GM21515 (cell line): ENCODE results near the gene DNPH1.

Experiments
- ATAC-seq: cut with Tn5 transposase; IDR thresholded peaks from one replicate; pipeline ENCODE4 v1.9.1; 2021; ENCODE audit not compliant: unreplicated experiment

The DNPH1 gene

DNA sequence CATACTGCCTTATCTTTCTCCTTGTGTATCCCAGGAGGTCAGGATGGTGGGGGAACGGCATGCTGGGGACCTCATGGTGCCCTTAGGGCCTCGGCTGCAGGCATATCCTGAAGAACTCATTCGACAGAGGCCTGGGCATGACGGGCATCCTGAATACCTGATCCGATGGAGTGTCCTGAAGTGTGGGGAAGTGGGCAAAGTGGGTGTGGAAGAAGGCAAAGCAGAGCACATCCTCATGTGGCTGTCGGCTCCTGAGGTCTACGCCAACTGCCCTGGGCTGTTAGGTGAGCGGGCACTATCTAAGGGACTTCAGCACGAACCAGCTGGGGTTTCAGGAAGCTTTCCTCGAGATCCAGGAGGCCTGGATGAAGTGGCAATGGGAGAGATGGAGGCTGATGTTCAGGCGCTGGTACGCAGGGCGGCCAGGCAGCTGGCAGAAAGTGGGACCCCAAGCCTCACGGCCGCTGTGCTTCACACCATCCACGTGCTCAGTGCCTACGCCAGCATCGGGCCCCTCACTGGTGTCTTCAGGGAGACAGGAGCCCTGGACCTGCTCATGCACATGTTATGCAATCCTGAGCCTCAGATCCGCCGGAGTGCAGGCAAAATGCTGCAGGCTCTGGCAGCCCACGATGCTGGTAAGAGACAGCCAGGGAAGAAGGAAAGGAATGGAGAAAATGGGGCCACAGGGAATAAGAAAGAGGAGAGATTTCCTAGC is 44.9 kb downstream of the DNPH1 start:
- no peak for ATAC-seq

- no peak for ATAC-seq
Measured at GRCh38 chr6:43183441-43183840, 45.8 kb downstream of the DNPH1 start.

DNA sequence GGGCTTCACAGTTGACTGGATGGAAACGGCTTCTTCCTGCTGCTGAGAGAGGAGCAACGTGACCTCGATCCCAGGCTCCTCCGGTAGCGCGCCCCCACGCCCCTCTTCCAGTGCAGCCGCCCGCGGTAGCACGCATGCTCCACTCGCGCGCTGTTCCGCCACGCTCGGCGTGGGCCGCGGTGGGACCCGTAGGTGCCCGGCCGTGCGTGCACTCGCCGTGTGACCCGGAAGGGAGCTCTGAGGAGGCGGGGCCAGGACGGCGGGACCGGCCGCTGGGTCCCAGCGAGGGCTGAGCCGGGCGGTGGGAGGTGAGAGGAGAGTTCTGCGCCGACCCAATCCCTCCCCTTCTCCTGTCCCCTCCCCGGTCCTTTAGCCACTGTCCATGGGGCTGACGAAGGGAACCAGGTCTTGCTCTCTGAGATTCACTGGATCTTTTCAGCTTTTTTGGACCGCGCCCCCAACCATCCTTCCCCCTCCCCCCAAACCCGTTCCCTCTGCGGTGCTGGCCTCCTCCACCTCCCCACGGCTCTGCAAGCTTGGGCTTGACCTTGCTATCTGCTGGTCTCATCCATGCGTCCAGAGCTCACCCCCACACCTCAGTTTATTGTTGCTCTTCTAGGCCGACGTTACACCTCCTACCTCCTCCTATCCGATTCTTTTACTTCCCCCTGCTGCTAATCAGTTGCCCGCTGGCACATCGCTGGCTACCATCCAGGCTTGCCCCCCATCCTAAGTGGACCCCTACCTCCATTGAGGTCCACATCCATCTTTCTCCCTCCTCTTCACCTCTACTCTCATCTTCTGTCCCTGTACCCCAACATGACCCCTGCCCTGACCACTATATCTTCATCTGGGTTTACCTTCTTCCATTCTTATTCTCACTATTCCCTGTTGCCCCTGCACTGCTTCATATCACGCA is 47.1 kb downstream of the DNPH1 start, which contains the start of gene CUL9:
TSS of gene CUL9 (plus strand) at position 255 of the 919 bp plus-strand sequence. CDS start 2,115 bp downstream, outside the sequence.
- ATAC-seq = peak; percentile 85

DNA sequence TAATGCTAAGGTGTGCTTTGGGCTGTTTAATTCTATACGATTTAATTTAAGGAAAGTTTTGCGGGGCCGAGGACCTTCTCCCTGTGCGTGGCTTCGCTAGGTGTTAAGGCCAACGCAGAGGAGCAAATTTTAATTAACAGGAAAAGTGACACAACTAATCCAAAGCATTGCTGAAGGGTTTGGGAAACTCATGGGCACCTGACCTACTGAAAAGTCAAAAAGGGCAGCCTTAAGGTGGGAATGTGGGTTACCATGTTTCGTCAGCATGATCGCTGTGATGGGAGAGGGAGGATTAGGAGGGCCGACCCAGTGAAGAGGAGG is 47.7 kb downstream of the DNPH1 start:
- ATAC-seq = peak; percentile 22

GRCh38 chr6:43180985-43181384 is 48.3 kb downstream of the DNPH1 start:
- ATAC-seq = no peak

DNA sequence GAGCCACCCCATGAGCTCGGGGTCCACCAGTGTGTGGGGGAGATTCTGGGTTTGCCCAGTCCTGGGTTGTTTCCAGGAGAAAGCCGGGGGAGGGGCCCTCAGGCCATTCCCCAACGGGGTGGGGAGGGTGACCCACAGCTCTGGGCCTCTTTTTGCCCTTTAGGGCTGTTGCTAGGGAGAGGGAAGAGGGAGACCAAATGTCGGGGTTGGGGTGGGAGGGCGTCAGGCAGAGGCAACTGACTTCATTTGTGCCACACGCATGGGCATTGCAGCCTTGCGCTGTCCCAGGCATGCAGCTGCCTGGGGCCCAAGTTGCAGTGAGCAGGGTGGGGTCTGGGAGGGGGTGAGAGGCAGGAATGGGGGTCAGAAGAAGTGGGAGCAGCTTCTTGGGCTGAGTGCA is 49.2 kb downstream of the DNPH1 start:
- ATAC-seq = no peak

DNA sequence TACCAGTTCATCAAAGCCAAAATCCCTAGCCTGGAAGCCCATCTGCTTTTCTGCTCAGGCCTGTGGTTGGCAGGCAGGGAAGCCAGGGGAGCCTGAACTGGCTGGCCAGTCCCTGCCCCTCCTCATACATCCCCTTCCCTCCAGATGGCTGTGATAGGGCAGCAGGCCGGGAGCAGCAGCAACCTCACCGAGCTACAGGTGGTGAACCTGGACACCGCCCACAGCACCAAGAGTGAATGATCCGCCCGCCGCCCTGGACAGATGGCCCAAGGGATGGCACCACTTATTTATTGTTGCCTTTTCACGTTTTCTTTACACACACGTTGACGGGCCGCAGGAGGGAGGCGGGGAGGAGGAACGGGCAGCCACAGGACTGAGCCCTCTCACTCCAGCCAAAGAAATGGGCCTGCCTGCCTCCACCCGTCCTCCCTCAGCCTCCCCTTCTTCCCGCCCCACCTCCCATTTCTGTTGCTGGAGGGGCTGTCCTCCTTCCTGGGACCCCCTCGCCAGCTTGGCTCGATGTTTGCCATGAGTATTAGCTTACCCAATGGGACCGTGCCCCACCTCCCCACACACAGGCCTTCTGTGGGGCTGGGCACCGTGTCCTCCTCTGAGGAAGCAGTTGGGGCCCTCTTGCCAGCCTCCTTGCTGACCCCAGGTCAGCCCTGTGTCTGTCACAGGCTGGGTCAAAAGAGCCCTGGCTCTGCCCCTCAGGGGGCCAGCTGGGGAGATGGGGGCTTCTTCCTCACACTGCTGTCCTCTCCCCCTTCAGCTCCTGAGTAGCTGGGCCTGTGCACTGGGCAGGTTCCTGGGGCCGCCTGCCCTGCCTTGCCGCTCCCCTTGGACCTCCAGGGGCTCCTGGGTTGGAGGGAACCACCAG is 50.1 kb downstream of the DNPH1 start:
- ATAC-seq = no peak

- no peak for ATAC-seq
Measured at GRCh38 chr6:43178150-43178549, 51.1 kb downstream of the DNPH1 start.

GRCh38 chr6:43176423-43176786 is 52.9 kb downstream of the DNPH1 start:
- ATAC-seq = no peak

- ATAC-seq = no peak
Measured at GRCh38 chr6:43175676-43176422, 53.4 kb downstream of the DNPH1 start.
